GM23248 (cell line): Measurements from ENCODE around the gene IL6. TPM values are rescaled to one million over a fixed set of nuclear protein-coding genes. Genes with fewer than 3 reads are reported as not detected.
"Not testable (repeated sequence)": the region's sequence is repeated elsewhere in the genome, so short reads cannot be mapped to it uniquely, and the experiment has no call there.

ENCODE experiments used
- DNase-seq: peaks from one replicate; pipeline ENCODE4 v3.0.0-alpha.2; 2015
- H2AFZ ChIP-seq: fragments of 200-600 bp; sonication (generic); 2 replicates; pipeline ENCODE4 v1.6.1; 2016; ENCODE audit warnings: antibody characterized with exemption
- H3F3A ChIP-seq: fragments of 200-600 bp; sonication (generic); 2 replicates; pipeline ENCODE4 v1.6.1; 2016; ENCODE audit warnings: mild to moderate bottlenecking, antibody characterized with exemption, mixed run types; ENCODE audit not compliant: insufficient read depth
- H3K27ac ChIP-seq: fragments of 200-600 bp; sonication (generic); 2 replicates; pipeline ENCODE4 v1.5.1; 2016; ENCODE audit warnings: mild to moderate bottlenecking
- H3K27me3 ChIP-seq: fragments of 200-600 bp; sonication (generic); replicated peaks from 2 replicates; pipeline ENCODE4 v1.6.1; 2016; ENCODE audit warnings: mild to moderate bottlenecking; ENCODE audit not compliant: insufficient read depth
- H3K36me3 ChIP-seq: fragments of 200-600 bp; sonication (generic); 2 replicates; pipeline ENCODE4 v1.6.1; 2016; ENCODE audit warnings: low read depth, mild to moderate bottlenecking
- H3K4me1 ChIP-seq: fragments of 200-600 bp; sonication (generic); 2 replicates; pipeline ENCODE4 v1.6.1; 2016; ENCODE audit warnings: mild to moderate bottlenecking; ENCODE audit not compliant: insufficient read depth
- H3K4me2 ChIP-seq: fragments of 200-600 bp; sonication (generic); one replicate; pipeline ENCODE4 v1.6.1; 2016; ENCODE audit warnings: mild to moderate bottlenecking; ENCODE audit not compliant: unreplicated experiment
- H3K4me3 ChIP-seq: fragments of 200-600 bp; sonication (generic); 2 replicates; pipeline ENCODE4 v1.5.1; 2016; ENCODE audit warnings: mild to moderate bottlenecking
- H3K79me2 ChIP-seq: fragments of 200-600 bp; sonication (generic); 2 replicates; pipeline ENCODE4 v1.6.1; 2016; ENCODE audit warnings: mild to moderate bottlenecking; ENCODE audit not compliant: insufficient read depth
- H3K9ac ChIP-seq: fragments of 200-600 bp; sonication (generic); 2 replicates; pipeline ENCODE4 v1.6.1; 2016; ENCODE audit warnings: mild to moderate bottlenecking
- H3K9me2 ChIP-seq: fragments of 200-600 bp; sonication (generic); 2 replicates; pipeline ENCODE4 v1.6.1; 2016; ENCODE audit warnings: mixed run types, mild to moderate bottlenecking, moderate library complexity; ENCODE audit not compliant: insufficient read depth
- H3K9me3 ChIP-seq: fragments of 200-600 bp; sonication (generic); one replicate; pipeline ENCODE4 v1.6.1; 2017; ENCODE audit warnings: low read depth
- H4K20me1 ChIP-seq: fragments of 200-600 bp; sonication (generic); 2 replicates; pipeline ENCODE4 v1.6.0; 2016; ENCODE audit not compliant: insufficient read depth
- EZH2 ChIP-seq: fragments of 200-600 bp; sonication (generic); IDR thresholded peaks from 2 replicates; pipeline ENCODE4 v1.6.1; 2018; ENCODE audit warnings: antibody characterized with exemption, mild to moderate bottlenecking; ENCODE audit not compliant: insufficient read depth, poor library complexity, severe bottlenecking
- EZH2phosphoT487 ChIP-seq: fragments of 200-600 bp; sonication (generic); IDR thresholded peaks from 2 replicates; pipeline ENCODE4 v1.6.1; 2018; ENCODE audit warnings: antibody characterized with exemption, moderate library complexity, mild to moderate bottlenecking, low read depth; ENCODE audit not compliant: insufficient read depth
- WGBS, 2 experiments: methylation state at CpG; one replicate each; pipeline ENCODE4 v1.1.6; 2015 to 2017; ENCODE audit warnings: low lambda C conversion rate in 2 of 2, low coverage in 1 of 2; ENCODE audit errors: missing lambda C conversion rate in 2 of 2; 5-methylcytosine and 5-hydroxymethylcytosine counted together
- in situ Hi-C: fragments of 300-500 bp; cut with MboI; formaldehyde crosslinking; loops from 2 replicates; pipeline ENCODE4 v1.15.0; 2020
- polyA plus RNA-seq: library from polyadenylated mRNA; unstranded; fragments of >200 nt; fragmentation: Nextera tagmentation; extraction: Ambion mirVana; gene quantifications from 2 replicates; pipeline ENCODE4 v1.2.1, GENCODE V29; 2016
- total RNA-seq: library from RNA; depleted of rRNA; stranded (reverse); fragments of >200 nt; shearing (Covaris generic); gene quantifications from 2 replicates; pipeline ENCODE4 v1.2.3, GENCODE V29; 2014; rRNA removed

The IL6 gene
- total and polyA plus RNA-seq, 2 experiments from 2014 or later: 18.7 to 30.6 TPM

GRCh38 chr7:22772885-22773284, 45.9 kb downstream of the IL6 start:
- WGBS, 2 experiments: 65 to 70% methylated on average over 4 of the region's 4 CpGs
- Histone ChIP-seq H2AFZ (no peak overlapping the region), H3K27me3 (no peaks in the 10 kb centered on the region), H3K9me3 (no peaks in the 10 kb centered on the region), H3K4me2 (no peak overlapping the region), H3K9me2 (no peaks in the 10 kb centered on the region), H3K36me3 (no peaks in the 10 kb centered on the region), H3K79me2 (no peaks in the 10 kb centered on the region), H3F3A (no peaks in the 10 kb centered on the region), H3K4me3 (no peak overlapping the region), H3K9ac (no peak overlapping the region), H3K27ac (no peak overlapping the region), H4K20me1 (no peaks in the 10 kb centered on the region), H3K4me1 (0 out of 2 replicates have a peak, but pooled peaks cover 7% of the 10 kb centered on the region)
- in situ Hi-C loops: no loop called here
- TF ChIP-seq EZH2phosphoT487 (no peak), EZH2 (no peak)
- no peak for DNase-seq

- DNase-seq: no peak
- TF ChIP-seq EZH2phosphoT487: no peak
- no peak for TF ChIP-seq EZH2
- no peaks in the 10 kb centered on the region for H3K27me3 ChIP-seq
Measured at GRCh38 chr7:22776964-22777363, 50.0 kb downstream of the IL6 start.

GRCh38 chr7:22779730-22780323, 52.8 kb downstream of the IL6 start:
- Histone ChIP-seq H2AFZ (peak overlapping the region; percentile 16; the same call in 1 of the 2 replicates), H3K4me2 (peak overlapping the region; percentile 66), H3K9ac (peak overlapping the region; percentile 9; the same call in 1 of the 2 replicates), H3F3A (peaks cover 39% of the 10 kb centered on the region), H3K4me1 (peaks cover 46% of the 10 kb centered on the region), H3K27ac (peak overlapping the region; percentile 67)
- H3K79me2 ChIP-seq, H3K9me3 ChIP-seq, in situ Hi-C loops, H3K9me2 ChIP-seq, H3K4me3 ChIP-seq, H3K27me3 ChIP-seq, H3K36me3 ChIP-seq, H4K20me1 ChIP-seq: not testable (repeated sequence)
- DNase-seq: peak; percentile 33
- 35 to 36% methylated on average over 4 of the region's 4 CpGs for WGBS, 2 experiments

More at GRCh38 chr7:22776964-22777363, 50.0 kb downstream of the IL6 start:
- peaks cover 34% of the 10 kb centered on the region for H3K4me1 ChIP-seq
- H4K20me1 ChIP-seq: no peaks in the 10 kb centered on the region
- peaks cover 34% of the 10 kb centered on the region for H3F3A ChIP-seq
- no peaks in the 10 kb centered on the region for H3K36me3 ChIP-seq
- H3K9me2 ChIP-seq: no peaks in the 10 kb centered on the region
- H2AFZ ChIP-seq: peak overlapping the region; percentile 38
- in situ Hi-C loops: no loop called here
- H3K4me2 ChIP-seq: no peak overlapping the region
- no peaks in the 10 kb centered on the region for H3K79me2 ChIP-seq
- no peaks in the 10 kb centered on the region for H3K9me3 ChIP-seq
- no peak overlapping the region for H3K9ac ChIP-seq
- WGBS, 2 experiments: 45 to 47% methylated on average over 4 of the region's 4 CpGs
- H3K27ac ChIP-seq: no peak overlapping the region
- no peak overlapping the region for H3K4me3 ChIP-seq

- Histone ChIP-seq H3K4me2 (peak overlapping the region; percentile 66), H3K27ac (peak overlapping the region; percentile 67), H3K27me3 (no peaks in the 10 kb centered on the region), H4K20me1 (no peaks in the 10 kb centered on the region), H3K4me1 (peaks cover 46% of the 10 kb centered on the region), H3K36me3 (no peaks in the 10 kb centered on the region), H3K9me2 (no peaks in the 10 kb centered on the region), H2AFZ (peak overlapping the region; percentile 62; the same call in 1 of the 2 replicates), H3K4me3 (peak overlapping the region; percentile 53), H3K79me2 (no peaks in the 10 kb centered on the region), H3F3A (peaks cover 39% of the 10 kb centered on the region), H3K9me3 (no peaks in the 10 kb centered on the region), H3K9ac (peak overlapping the region; percentile 9; the same call in 1 of the 2 replicates)
- peak; percentile 87 for DNase-seq
- in situ Hi-C loops: no loop called here
- no peak for TF ChIP-seq EZH2
- TF ChIP-seq EZH2phosphoT487: no peak
- 0 to 6% methylated on average over 5 of the region's 5 CpGs for WGBS, 2 experiments
Measured at GRCh38 chr7:22781230-22781711, 54.3 kb downstream of the IL6 start.

Other genes with a start within 250 kb of the IL6 start
- gene STEAP1B, start 227.0 kb upstream of the IL6 start, total RNA-seq: 31.6 and 45.1 TPM in 2 replicates
- gene STEAP1B, start 227.0 kb upstream of the IL6 start, polyA plus RNA-seq: 24.9 and 27.7 TPM in 2 replicates
- 84.1 and 132 TPM in 2 replicates for gene TOMM7, start 95.6 kb downstream of the IL6 start, total RNA-seq
- gene TOMM7, start 95.6 kb downstream of the IL6 start, polyA plus RNA-seq: 376 and 408 TPM in 2 replicates